ENCODE measurements around the gene CDYL2.
"Not testable (repeated sequence)": the region's sequence is repeated elsewhere in the genome, so short reads cannot be mapped to it uniquely, and the experiment has no call there.

Gene CDYL2

GRCh38 chr16:80815278-80815677 lies 10.9 kb upstream of the CDYL2 start:
- not testable (repeated sequence) for H3K9me3 ChIP-seq (ENCODE audit: control insufficient read depth, low read length); H3K4me3 ChIP-seq (ENCODE audit: insufficient read depth, low read depth, low read length); H3K27ac ChIP-seq (ENCODE audit: insufficient read depth, low read depth, low read length, poor library complexity, severe bottlenecking); H3K4me1 ChIP-seq (ENCODE audit: control insufficient read depth, insufficient read depth, low read length); H3K36me3 ChIP-seq (ENCODE audit: control insufficient read depth, insufficient read depth, low read length); H3K27me3 ChIP-seq (ENCODE audit: control insufficient read depth, insufficient read depth, low read length, poor library complexity, severe bottlenecking)
- WGBS, 2 experiments = 89 to 97% methylated on average over 2 of the region's 2 CpGs

GRCh38 chr16:80812593-80812992 lies 8.2 kb upstream of the CDYL2 start:
- Histone ChIP-seq H3K4me3 (ENCODE audit: insufficient read depth, low read depth, low read length) (no peak overlapping the region), H3K36me3 (ENCODE audit: control insufficient read depth, insufficient read depth, low read length) (no peaks in the 10 kb centered on the region), H3K4me1 (ENCODE audit: control insufficient read depth, insufficient read depth, low read length) (no peaks in the 10 kb centered on the region), H3K27ac (ENCODE audit: insufficient read depth, low read depth, low read length, poor library complexity, severe bottlenecking) (no peak overlapping the region), H3K9me3 (ENCODE audit: control insufficient read depth, low read length) (no peaks in the 10 kb centered on the region), H3K27me3 (ENCODE audit: control insufficient read depth, insufficient read depth, low read length, poor library complexity, severe bottlenecking) (peaks cover 11% of the 10 kb centered on the region)

- Histone ChIP-seq H3K4me1 (ENCODE audit: control insufficient read depth, insufficient read depth, low read length) (no peaks in the 10 kb centered on the region), H3K9me3 (ENCODE audit: control insufficient read depth, low read length) (no peaks in the 10 kb centered on the region), H3K27ac (ENCODE audit: insufficient read depth, low read depth, low read length, poor library complexity, severe bottlenecking) (no peak overlapping the region), H3K36me3 (ENCODE audit: control insufficient read depth, insufficient read depth, low read length) (no peaks in the 10 kb centered on the region), H3K27me3 (ENCODE audit: control insufficient read depth, insufficient read depth, low read length, poor library complexity, severe bottlenecking) (peaks cover 39% of the 10 kb centered on the region), H3K4me3 (ENCODE audit: insufficient read depth, low read depth, low read length) (no peak overlapping the region)
- 90 to 92% methylated on average over 2 of the region's 2 CpGs for WGBS, 2 experiments
These were observed 5.0 kb upstream of the CDYL2 start for GRCh38 chr16:80809366-80809765.

- H3K36me3 ChIP-seq (ENCODE audit: control insufficient read depth, insufficient read depth, low read length) = no peaks in the 10 kb centered on the region
- peaks cover 43% of the 10 kb centered on the region for H3K27me3 ChIP-seq (ENCODE audit: control insufficient read depth, insufficient read depth, low read length, poor library complexity, severe bottlenecking)
- WGBS, 2 experiments = 91 to 93% methylated on average over 3 of the region's 3 CpGs
These were observed 3.5 kb upstream of the CDYL2 start for GRCh38 chr16:80807906-80808305.

GRCh38 chr16:80806927-80807340 lies 2.5 kb upstream of the CDYL2 start:
- Histone ChIP-seq H3K27me3 (ENCODE audit: control insufficient read depth, insufficient read depth, low read length, poor library complexity, severe bottlenecking) (peaks cover 52% of the 10 kb centered on the region), H3K27ac (ENCODE audit: insufficient read depth, low read depth, low read length, poor library complexity, severe bottlenecking) (no peak overlapping the region), H3K4me1 (ENCODE audit: control insufficient read depth, insufficient read depth, low read length) (no peaks in the 10 kb centered on the region), H3K4me3 (ENCODE audit: insufficient read depth, low read depth, low read length) (no peak overlapping the region), H3K36me3 (ENCODE audit: control insufficient read depth, insufficient read depth, low read length) (no peaks in the 10 kb centered on the region), H3K9me3 (ENCODE audit: control insufficient read depth, low read length) (no peaks in the 10 kb centered on the region)
- 90 to 94% methylated on average over 5 of the region's 5 CpGs for WGBS, 2 experiments

More at GRCh38 chr16:80807906-80808305, 3.5 kb upstream of the CDYL2 start:
- H3K27ac ChIP-seq (ENCODE audit: insufficient read depth, low read depth, low read length, poor library complexity, severe bottlenecking) = no peak overlapping the region
- H3K9me3 ChIP-seq (ENCODE audit: control insufficient read depth, low read length) = no peaks in the 10 kb centered on the region
- no peaks in the 10 kb centered on the region for H3K4me1 ChIP-seq (ENCODE audit: control insufficient read depth, insufficient read depth, low read length)
- no peak overlapping the region for H3K4me3 ChIP-seq (ENCODE audit: insufficient read depth, low read depth, low read length)

- H3K27me3 ChIP-seq (ENCODE audit: control insufficient read depth, insufficient read depth, low read length, poor library complexity, severe bottlenecking) = peaks cover 52% of the 10 kb centered on the region
- no peak overlapping the region for H3K4me3 ChIP-seq (ENCODE audit: insufficient read depth, low read depth, low read length)
- H3K9me3 ChIP-seq (ENCODE audit: control insufficient read depth, low read length) = no peaks in the 10 kb centered on the region
- no peaks in the 10 kb centered on the region for H3K36me3 ChIP-seq (ENCODE audit: control insufficient read depth, insufficient read depth, low read length)
- H3K4me1 ChIP-seq (ENCODE audit: control insufficient read depth, insufficient read depth, low read length) = no peaks in the 10 kb centered on the region
- H3K27ac ChIP-seq (ENCODE audit: insufficient read depth, low read depth, low read length, poor library complexity, severe bottlenecking) = no peak overlapping the region
- 93 to 94% methylated on average over 1 of the region's 1 CpG for WGBS, 2 experiments
These were observed 1.9 kb upstream of the CDYL2 start for GRCh38 chr16:80806289-80806688.

GRCh38 chr16:80804056-80804525 lies 307 bp downstream of the CDYL2 start:
- H3K27me3 ChIP-seq (ENCODE audit: control insufficient read depth, insufficient read depth, low read length, poor library complexity, severe bottlenecking) = peaks cover 47% of the 10 kb centered on the region
- WGBS, 2 experiments = 0 to 1% methylated on average over 80 of the region's 80 CpGs
- no peak overlapping the region for H3K27ac ChIP-seq (ENCODE audit: insufficient read depth, low read depth, low read length, poor library complexity, severe bottlenecking)
- H3K9me3 ChIP-seq (ENCODE audit: control insufficient read depth, low read length) = no peaks in the 10 kb centered on the region
- H3K36me3 ChIP-seq (ENCODE audit: control insufficient read depth, insufficient read depth, low read length) = no peaks in the 10 kb centered on the region
- H3K4me1 ChIP-seq (ENCODE audit: control insufficient read depth, insufficient read depth, low read length) = no peaks in the 10 kb centered on the region
- peak overlapping the region; percentile 54 for H3K4me3 ChIP-seq (ENCODE audit: insufficient read depth, low read depth, low read length)

GRCh38 chr16:80803339-80804055 lies 901 bp downstream of the CDYL2 start:
- Histone ChIP-seq H3K36me3 (ENCODE audit: control insufficient read depth, insufficient read depth, low read length) (no peaks in the 10 kb centered on the region), H3K4me3 (ENCODE audit: insufficient read depth, low read depth, low read length) (peak overlapping the region; percentile 54), H3K4me1 (ENCODE audit: control insufficient read depth, insufficient read depth, low read length) (no peaks in the 10 kb centered on the region), H3K9me3 (ENCODE audit: control insufficient read depth, low read length) (no peaks in the 10 kb centered on the region), H3K27ac (ENCODE audit: insufficient read depth, low read depth, low read length, poor library complexity, severe bottlenecking) (no peak overlapping the region), H3K27me3 (ENCODE audit: control insufficient read depth, insufficient read depth, low read length, poor library complexity, severe bottlenecking) (peaks cover 47% of the 10 kb centered on the region)
- 3 to 4% methylated on average over 57 to 77 of the region's 87 CpGs for WGBS, 2 experiments

GRCh38 chr16:80802902-80803301 lies 1.5 kb downstream of the CDYL2 start:
- no peak overlapping the region for H3K27ac ChIP-seq (ENCODE audit: insufficient read depth, low read depth, low read length, poor library complexity, severe bottlenecking)
- H3K27me3 ChIP-seq (ENCODE audit: control insufficient read depth, insufficient read depth, low read length, poor library complexity, severe bottlenecking) = peaks cover 44% of the 10 kb centered on the region
- no peaks in the 10 kb centered on the region for H3K4me1 ChIP-seq (ENCODE audit: control insufficient read depth, insufficient read depth, low read length)
- peak overlapping the region; percentile 54 for H3K4me3 ChIP-seq (ENCODE audit: insufficient read depth, low read depth, low read length)
- WGBS, 2 experiments = 93 to 99% methylated on average over 7 of the region's 7 CpGs
- no peaks in the 10 kb centered on the region for H3K9me3 ChIP-seq (ENCODE audit: control insufficient read depth, low read length)
- H3K36me3 ChIP-seq (ENCODE audit: control insufficient read depth, insufficient read depth, low read length) = no peaks in the 10 kb centered on the region

GRCh38 chr16:80802138-80802537 lies 2.3 kb downstream of the CDYL2 start:
- Histone ChIP-seq H3K27me3 (ENCODE audit: control insufficient read depth, insufficient read depth, low read length, poor library complexity, severe bottlenecking) (peaks cover 39% of the 10 kb centered on the region), H3K4me3 (ENCODE audit: insufficient read depth, low read depth, low read length) (no peak overlapping the region), H3K9me3 (ENCODE audit: control insufficient read depth, low read length) (no peaks in the 10 kb centered on the region), H3K36me3 (ENCODE audit: control insufficient read depth, insufficient read depth, low read length) (no peaks in the 10 kb centered on the region), H3K4me1 (ENCODE audit: control insufficient read depth, insufficient read depth, low read length) (no peaks in the 10 kb centered on the region), H3K27ac (ENCODE audit: insufficient read depth, low read depth, low read length, poor library complexity, severe bottlenecking) (no peak overlapping the region)
- 95 to 97% methylated on average over 4 of the region's 4 CpGs for WGBS, 2 experiments

Data from ectodermal cell (in vitro differentiated cells).